CD4-positive, CD25-positive, alpha-beta regulatory T cell (primary cell): Measurements from ENCODE around the gene ZNF584. TPM values are rescaled to one million over a fixed set of nuclear protein-coding genes. Genes with fewer than 3 reads are reported as not detected.

ENCODE experiments used
- ATAC-seq, 2 donors: fragments of 150-1000 bp; cut with Tn5 transposase; one replicate each; pipeline ENCODE4 v1.10.0; 2021; ENCODE audit warnings: low read depth in 2 of 2, moderate number of reproducible peaks in 2 of 2, moderate library complexity in 1 of 2
- DNase-seq, 3 donors: peaks; one replicate each; pipeline versions ENCODE4 v3.0.0 to v3.0.0-alpha.2; 2012 to 2022; ENCODE audit warnings: mixed read lengths in 1 of 3
- H3K27ac ChIP-seq: one replicate; pipeline ENCODE4 v1.7.0; 2013; ENCODE audit warnings: mild to moderate bottlenecking, low read length; ENCODE audit not compliant: insufficient read depth, poor library complexity, severe bottlenecking
- H3K27me3 ChIP-seq: one replicate; pipeline ENCODE4 v1.7.0; 2013; ENCODE audit warnings: low read length; ENCODE audit not compliant: control insufficient read depth, insufficient read depth
- H3K36me3 ChIP-seq: one replicate; pipeline ENCODE4 v1.7.0; 2013; ENCODE audit warnings: mild to moderate bottlenecking, low read length, moderate library complexity; ENCODE audit not compliant: control insufficient read depth, insufficient read depth
- H3K4me1 ChIP-seq: 2 replicates; pipeline ENCODE4 v1.7.0; 2013; ENCODE audit warnings: mild to moderate bottlenecking, low read length; ENCODE audit not compliant: insufficient read depth, control insufficient read depth, poor library complexity, severe bottlenecking
- H3K4me3 ChIP-seq: one replicate; pipeline ENCODE4 v1.7.0; 2013; ENCODE audit warnings: low read depth, mild to moderate bottlenecking, low read length, moderate library complexity
- H3K9me3 ChIP-seq, 2 experiments: 1 replicate in 1 of 2; 2 replicates in 1 of 2; pipeline ENCODE4 v1.7.0; 2013; ENCODE audit warnings: low read length in 2 of 2, mild to moderate bottlenecking in 1 of 2, moderate library complexity in 1 of 2; ENCODE audit not compliant: control insufficient read depth in 2 of 2
- H3K27ac Mint-ChIP-seq, 3 donors: one replicate each; pipeline ENCODE4 v1.8.0; 2020 to 2022; ENCODE audit warnings: mild to moderate bottlenecking in 3 of 3, mixed read lengths in 3 of 3, moderate library complexity in 2 of 3
- H3K27me3 Mint-ChIP-seq: one replicate; pipeline ENCODE4 v1.8.0; 2022; ENCODE audit warnings: mild to moderate bottlenecking, mixed read lengths
- H3K36me3 Mint-ChIP-seq: one replicate; pipeline ENCODE4 v1.8.0; 2020; ENCODE audit warnings: mixed read lengths
- H3K4me1 Mint-ChIP-seq, 4 donors: one replicate each; pipeline ENCODE4 v1.8.0; 2020 to 2022; ENCODE audit warnings: mixed read lengths in 4 of 4, mild to moderate bottlenecking in 1 of 4
- H3K4me3 Mint-ChIP-seq, 4 donors: one replicate each; pipeline ENCODE4 v1.8.0; 2020 to 2022; ENCODE audit warnings: mild to moderate bottlenecking in 4 of 4, mixed read lengths in 4 of 4, moderate library complexity in 3 of 4
- H3K9me3 Mint-ChIP-seq, 7 donors: one replicate each; pipeline ENCODE4 v1.8.0; 2020 to 2022; ENCODE audit warnings: mixed read lengths in 7 of 7, mild to moderate bottlenecking in 3 of 7, moderate library complexity in 2 of 7
- polyA plus RNA-seq, 4 donors: library from polyadenylated mRNA; unstranded; fragments of 300-500 nt; fragmentation: Illumina TruSeq; gene quantifications; one replicate each; pipeline ENCODE4 v1.2.3, GENCODE V29; 2021
- total RNA-seq: library from RNA; stranded (reverse); gene quantifications from one replicate; pipeline ENCODE4 v1.2.3, GENCODE V29; 2022

Gene ZNF584
- total RNA-seq (1.7 TPM), polyA plus RNA-seq (1 to 10 TPM; 5.4 to 8.8 (median 5.8) TPM)

- H3K9me3 ChIP-seq = no peaks in the 10 kb centered on the region
- no peaks in the 10 kb centered on the region for H3K27me3 Mint-ChIP-seq
- H3K27me3 ChIP-seq = no peaks in the 10 kb centered on the region
- peak within 1 kb of the TSS; percentile 70 for H3K4me3 ChIP-seq
- H3K4me1 ChIP-seq = peaks cover 17% of the 10 kb centered on the region
- peak within 1 kb of the TSS; percentile 95 to 99 (median 97) for H3K4me3 Mint-ChIP-seq
- H3K9me3 Mint-ChIP-seq = no peaks in the 10 kb centered on the region
- H3K27ac Mint-ChIP-seq = peak within 1 kb of the TSS; percentile 91 to 99 (median 97)
- peak within 1 kb of the TSS; percentile 88 for H3K27ac ChIP-seq
- DNase-seq (peak; percentile 92 to 94 (median 92)), ATAC-seq (peak; percentile 99)
- H3K36me3 Mint-ChIP-seq = no peaks in the 10 kb centered on the region
- H3K4me1 Mint-ChIP-seq = peaks cover 11 to 35% (median 17%) of the 10 kb centered on the region in 4 donors
- H3K36me3 ChIP-seq = no peaks in the 10 kb centered on the region
Measured at GRCh38 chr19:58408152-58409009, at the start of gene ZNF584. Gene ZNF584, plus strand, starts transcription at chr19:58408649. Its CDS starts 499 bp downstream, at chr19:58409148.

- Mint-ChIP-seq H3K9me3 (no peaks in the 10 kb centered on the region), H3K4me3 (peak overlapping the region; percentile 93 to 95 (median 94)), H3K36me3 (no peaks in the 10 kb centered on the region), H3K27ac (peak overlapping the region; percentile 91 to 93 (median 93)), H3K27me3 (peaks cover 4% of the 10 kb centered on the region), H3K4me1 (peaks cover 0 to 11% (median 6%) of the 10 kb centered on the region in 4 donors)
- peak overlapping the region; percentile 84 for H3K4me3 ChIP-seq
- DNase-seq = peak in 2 of 3 donors; percentile 19 to 64
- no peaks in the 10 kb centered on the region for H3K27me3 ChIP-seq
- peak overlapping the region; percentile 76 for H3K27ac ChIP-seq
- no peak for ATAC-seq
- H3K36me3 ChIP-seq = no peaks in the 10 kb centered on the region
- H3K4me1 ChIP-seq = peaks cover 18% of the 10 kb centered on the region
- H3K9me3 ChIP-seq = no peaks in the 10 kb centered on the region
Measured at GRCh38 chr19:58361900-58362271, 46.6 kb upstream of the ZNF584 start.

DNA sequence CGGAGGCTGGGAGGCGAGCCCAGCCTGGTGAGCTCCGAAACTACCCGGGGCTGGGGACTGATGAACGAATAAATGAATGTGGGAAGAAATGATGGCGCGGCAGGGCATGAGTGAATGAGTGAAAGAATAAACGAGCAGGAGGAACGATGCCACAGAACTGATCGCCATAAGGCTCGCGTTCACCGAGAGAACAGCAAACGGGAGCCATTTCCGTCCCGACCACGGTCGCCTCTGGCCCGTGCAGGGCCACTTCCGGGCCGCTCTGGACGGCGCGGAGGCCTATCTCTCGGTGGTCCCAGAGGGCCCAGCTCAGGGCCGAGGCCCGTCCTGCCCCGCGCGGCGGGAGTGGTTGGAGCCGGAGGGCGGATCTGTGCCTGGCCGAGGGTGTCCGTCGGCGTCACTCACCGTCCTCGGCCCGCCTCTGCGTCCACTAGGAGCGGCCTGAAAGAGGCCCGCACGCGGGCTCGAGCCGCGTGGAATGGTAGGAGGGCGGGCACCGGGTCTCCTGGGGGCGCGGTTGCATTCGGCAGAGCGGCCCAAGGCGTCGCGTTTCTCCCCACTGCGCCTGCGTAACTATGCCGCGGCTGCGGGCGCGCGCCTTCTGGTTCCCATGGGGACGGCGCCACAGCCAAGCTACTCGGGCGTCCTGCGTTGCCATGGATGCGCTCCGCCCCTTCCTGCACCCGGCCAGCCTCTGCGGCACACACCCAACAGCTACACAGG, 46.0 kb upstream of the ZNF584 start, which contains the start of gene ZNF497:
ZNF497 (minus strand) TSS at position 480 of the 723 bp plus-strand sequence. CDS start 5,116 bp downstream, outside the sequence.
- Histone ChIP-seq H3K9me3 (no peaks in the 10 kb centered on the region), H3K27ac (peak within 1 kb of the TSS; percentile 76), H3K27me3 (no peaks in the 10 kb centered on the region), H3K4me1 (peaks cover 13% of the 10 kb centered on the region), H3K4me3 (peak within 1 kb of the TSS; percentile 84), H3K36me3 (no peaks in the 10 kb centered on the region)
- peak within 1 kb of the TSS; percentile 91 to 93 (median 93) for H3K27ac Mint-ChIP-seq
- no peaks in the 10 kb centered on the region for H3K36me3 Mint-ChIP-seq
- H3K4me3 Mint-ChIP-seq = peak within 1 kb of the TSS; percentile 93 to 95 (median 94)
- ATAC-seq (peak; percentile 88 to 93), DNase-seq (peak; percentile 92 to 97 (median 96))
- peaks cover 0 to 11% (median 6%) of the 10 kb centered on the region in 4 donors for H3K4me1 Mint-ChIP-seq
- no peaks in the 10 kb centered on the region for H3K9me3 Mint-ChIP-seq
- peaks cover 4% of the 10 kb centered on the region for H3K27me3 Mint-ChIP-seq

DNA sequence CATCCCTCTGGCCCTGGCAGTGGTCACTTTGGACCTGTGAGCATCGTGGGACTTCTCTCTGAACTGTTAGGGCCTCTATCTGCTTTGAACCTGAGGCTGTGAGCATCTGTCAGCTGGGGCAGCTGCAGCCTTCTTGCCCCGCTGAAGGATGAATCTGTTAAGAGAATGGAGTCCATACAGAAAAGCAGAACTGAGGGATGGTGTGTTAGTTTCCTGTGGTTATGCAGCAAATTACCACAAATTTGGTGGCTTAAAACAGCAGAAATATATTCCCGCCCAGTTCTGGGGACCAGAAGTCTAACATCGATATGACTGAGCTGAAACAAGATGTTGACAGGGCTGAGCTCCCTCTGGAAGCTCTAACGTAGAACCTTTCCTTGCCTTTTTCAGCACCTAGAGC, 44.3 kb upstream of the ZNF584 start:
- DNase-seq (no peak), ATAC-seq (no peak)
- Mint-ChIP-seq H3K4me1 (peaks cover 0 to 11% (median 6%) of the 10 kb centered on the region in 4 donors), H3K9me3 (no peaks in the 10 kb centered on the region), H3K27ac (no peak overlapping the region), H3K36me3 (no peaks in the 10 kb centered on the region), H3K27me3 (peaks cover 4% of the 10 kb centered on the region), H3K4me3 (peak overlapping the region in 1 of 4 donors; percentile 52)
- Histone ChIP-seq H3K27me3 (no peaks in the 10 kb centered on the region), H3K27ac (no peak overlapping the region), H3K36me3 (no peaks in the 10 kb centered on the region), H3K9me3 (no peaks in the 10 kb centered on the region), H3K4me3 (no peak overlapping the region), H3K4me1 (peaks cover 8% of the 10 kb centered on the region)

DNA sequence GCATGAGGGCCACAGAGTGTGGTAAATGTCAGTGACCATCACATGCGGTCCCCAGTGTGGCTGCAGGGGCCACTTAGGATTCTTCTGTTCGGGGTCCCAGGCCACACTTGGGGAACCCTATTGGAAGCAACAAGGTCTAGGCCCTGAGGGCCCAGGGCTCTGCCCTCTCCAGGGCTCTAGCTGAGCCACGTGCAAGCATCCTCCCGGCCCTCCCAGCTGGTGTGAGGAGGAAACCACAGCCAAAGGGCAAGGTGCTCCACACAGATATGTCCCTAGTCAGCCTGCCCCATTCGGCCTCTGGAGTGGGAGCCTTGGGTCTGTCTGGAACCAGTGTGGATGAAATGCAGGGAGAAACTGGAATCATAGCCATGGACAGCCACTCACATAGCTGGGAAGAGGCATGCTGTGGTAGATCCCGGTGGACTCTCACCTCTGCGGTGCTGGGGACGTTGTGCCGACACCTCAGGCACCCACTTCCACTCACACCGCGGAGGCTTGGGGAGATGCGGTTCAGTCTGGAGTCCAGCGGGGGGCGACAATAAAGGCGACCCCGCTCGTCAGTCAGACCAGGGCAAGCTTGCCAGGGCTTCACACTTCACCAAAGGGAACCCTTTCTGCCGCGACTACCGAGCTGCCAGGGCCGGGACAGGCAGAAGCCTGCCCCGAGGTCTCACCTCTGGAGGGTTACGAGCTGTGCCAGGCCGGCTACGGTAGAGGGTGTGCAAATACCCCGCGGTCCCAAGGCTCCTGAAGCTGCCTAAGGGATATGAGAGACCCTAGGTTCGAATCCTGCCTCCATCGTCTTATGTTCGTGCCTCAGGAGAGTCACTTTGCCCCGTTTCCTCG, 41.6 kb upstream of the ZNF584 start:
- H3K9me3 ChIP-seq = no peaks in the 10 kb centered on the region
- H3K27me3 ChIP-seq = no peaks in the 10 kb centered on the region
- H3K27ac ChIP-seq = no peak overlapping the region
- Mint-ChIP-seq H3K27me3 (peaks cover 3% of the 10 kb centered on the region), H3K4me3 (peak overlapping the region in 1 of 4 donors; percentile 68), H3K27ac (peak overlapping the region in 1 of 3 donors; percentile 20), H3K36me3 (no peaks in the 10 kb centered on the region), H3K9me3 (no peaks in the 10 kb centered on the region), H3K4me1 (peaks cover 0 to 9% (median 5%) of the 10 kb centered on the region in 4 donors)
- H3K36me3 ChIP-seq = no peaks in the 10 kb centered on the region
- peaks cover 4% of the 10 kb centered on the region for H3K4me1 ChIP-seq
- ATAC-seq (no peak), DNase-seq (no peak)
- H3K4me3 ChIP-seq = no peak overlapping the region

GRCh38 chr19:58367698-58368454, 40.6 kb upstream of the ZNF584 start:
- no peak overlapping the region for H3K27ac Mint-ChIP-seq
- H3K4me3 Mint-ChIP-seq = no peak overlapping the region
- no peaks in the 10 kb centered on the region for H3K36me3 Mint-ChIP-seq
- H3K4me3 ChIP-seq = no peak overlapping the region
- H3K4me1 Mint-ChIP-seq = peaks cover 0 to 2% (median under 1%) of the 10 kb centered on the region in 4 donors
- ATAC-seq = no peak
- no peaks in the 10 kb centered on the region for H3K4me1 ChIP-seq
- H3K27ac ChIP-seq = no peak overlapping the region
- DNase-seq = no peak
- no peaks in the 10 kb centered on the region for H3K9me3 ChIP-seq
- no peaks in the 10 kb centered on the region for H3K27me3 ChIP-seq
- no peaks in the 10 kb centered on the region for H3K27me3 Mint-ChIP-seq
- H3K36me3 ChIP-seq = no peaks in the 10 kb centered on the region
- H3K9me3 Mint-ChIP-seq = no peaks in the 10 kb centered on the region
